Suprapubic skin (tissue), 4 donors: Measurements from ENCODE around the gene FIGN. TPM values are rescaled to one million over a fixed set of nuclear protein-coding genes. Genes with fewer than 3 reads are reported as not detected.
A peak's percentile ranks its signal among the peaks of the same experiment; 100 is the strongest.

Source experiments
- DNase-seq, 2 donors: peaks; one replicate each; pipeline ENCODE4 v3.0.0-alpha.2; 2019; ENCODE audit warnings: low spot score in 2 of 2
- H3K27ac ChIP-seq: fragments of 200-600 bp; sonication (generic); one replicate; pipeline ENCODE4 v1.5.1; 2019
- H3K27me3 ChIP-seq: fragments of 200-600 bp; sonication (generic); one replicate; pipeline ENCODE4 v1.5.1; 2019
- H3K36me3 ChIP-seq: fragments of 200-600 bp; sonication (generic); one replicate; pipeline ENCODE4 v1.5.1; 2019
- H3K4me1 ChIP-seq: fragments of 200-600 bp; sonication (generic); one replicate; pipeline ENCODE4 v1.5.1; 2019
- H3K4me3 ChIP-seq: fragments of 200-600 bp; sonication (generic); one replicate; pipeline ENCODE4 v1.5.1; 2019; ENCODE audit warnings: mild to moderate bottlenecking
- H3K9me3 ChIP-seq: fragments of 200-600 bp; sonication (generic); one replicate; pipeline ENCODE4 v1.5.1; 2019
- CTCF ChIP-seq, 2 donors: fragments of 200-600 bp in 1 of 2; fragments of 450-650 bp in 1 of 2; sonication (generic) in 1 of 2; IDR thresholded peaks; one replicate each; pipeline ENCODE4 v1.5.1; 2016 to 2019; ENCODE audit warnings: antibody characterized with exemption in 2 of 2, mild to moderate bottlenecking in 1 of 2, moderate library complexity in 1 of 2
- EP300 ChIP-seq: sonication (generic); formaldehyde crosslinking; IDR thresholded peaks from one replicate; pipeline ENCODE4 v1.6.1; 2017; ENCODE audit warnings: antibody characterized with exemption
- POLR2A ChIP-seq, 2 donors: fragments of 450-650 bp; IDR thresholded peaks; one replicate each; pipeline ENCODE4 v1.6.1; 2017; ENCODE audit warnings: antibody characterized with exemption in 2 of 2, mild to moderate bottlenecking in 2 of 2, moderate library complexity in 2 of 2
- POLR2AphosphoS5 ChIP-seq, 3 donors: sonication (generic); formaldehyde crosslinking; IDR thresholded peaks; one replicate each; pipeline ENCODE4 v1.6.1; 2017; ENCODE audit warnings: antibody characterized with exemption in 3 of 3
- WGBS: methylation state at CpG from one replicate; pipeline ENCODE4 v1.1.5; 2018; 5-methylcytosine and 5-hydroxymethylcytosine counted together
- total RNA-seq, 4 donors: library from RNA; depleted of rRNA; stranded (reverse); fragments of >200 nt; gene quantifications; one replicate each; pipeline ENCODE4 v1.1.0, GENCODE V29; 2016

The FIGN gene
- total RNA-seq, 4 donors from 2014 or later = 1.6 to 2.2 (median 1.9) TPM

- Histone ChIP-seq H3K9me3 (no peaks in the 10 kb centered on the region), H3K4me3 (no peak overlapping the region), H3K36me3 (no peaks in the 10 kb centered on the region), H3K27ac (no peak overlapping the region), H3K27me3 (no peaks in the 10 kb centered on the region), H3K4me1 (peaks cover 3% of the 10 kb centered on the region)
- no peak for DNase-seq
- WGBS = 54% methylated on average over 5 of the region's 5 CpGs
- TF ChIP-seq CTCF (IDR thresholded peaks at IDR 0.05) (no peak), POLR2A (IDR thresholded peaks at IDR 0.05) (no peak), EP300 (no peak), POLR2AphosphoS5 (IDR thresholded peaks at IDR 0.05) (no peak)
Measured at GRCh38 chr2:163752267-163752666, 16.5 kb upstream of the FIGN start.

GRCh38 chr2:163751696-163752095 is 15.9 kb upstream of the FIGN start:
- DNase-seq = no peak
- Histone ChIP-seq H3K36me3 (no peaks in the 10 kb centered on the region), H3K27ac (no peak overlapping the region), H3K9me3 (no peaks in the 10 kb centered on the region), H3K27me3 (no peaks in the 10 kb centered on the region), H3K4me1 (peaks cover 3% of the 10 kb centered on the region), H3K4me3 (no peak overlapping the region)
- no peak for TF ChIP-seq POLR2A (IDR thresholded peaks at IDR 0.05)
- no peak for TF ChIP-seq EP300
- no peak for TF ChIP-seq POLR2AphosphoS5 (IDR thresholded peaks at IDR 0.05)
- TF ChIP-seq CTCF (IDR thresholded peaks at IDR 0.05) = no peak

- H3K27me3 ChIP-seq = no peaks in the 10 kb centered on the region
- no peaks in the 10 kb centered on the region for H3K36me3 ChIP-seq
- no peak for DNase-seq
- peaks cover 3% of the 10 kb centered on the region for H3K4me1 ChIP-seq
- H3K9me3 ChIP-seq = no peaks in the 10 kb centered on the region
- no peak overlapping the region for H3K4me3 ChIP-seq
- TF ChIP-seq POLR2A (IDR thresholded peaks at IDR 0.05) = no peak
- H3K27ac ChIP-seq = no peak overlapping the region
Measured at GRCh38 chr2:163748420-163748819, 12.6 kb upstream of the FIGN start.

- Histone ChIP-seq H3K27me3 (peaks cover 9% of the 10 kb centered on the region), H3K27ac (no peak overlapping the region), H3K4me1 (peaks cover 4% of the 10 kb centered on the region), H3K9me3 (no peaks in the 10 kb centered on the region), H3K36me3 (no peaks in the 10 kb centered on the region), H3K4me3 (no peak overlapping the region)
- TF ChIP-seq POLR2AphosphoS5 (IDR thresholded peaks at IDR 0.05) (no peak), EP300 (no peak), CTCF (IDR thresholded peaks at IDR 0.05) (no peak), POLR2A (IDR thresholded peaks at IDR 0.05) (no peak)
- no peak for DNase-seq
- 71% methylated on average over 5 of the region's 5 CpGs for WGBS
Measured at GRCh38 chr2:163741435-163741834, 5.6 kb upstream of the FIGN start.

GRCh38 chr2:163737563-163737962 is 1.8 kb upstream of the FIGN start:
- no peak for DNase-seq
- no peaks in the 10 kb centered on the region for H3K36me3 ChIP-seq
- H3K4me3 ChIP-seq = no peak overlapping the region
- peaks cover 7% of the 10 kb centered on the region for H3K4me1 ChIP-seq
- TF ChIP-seq EP300 (no peak), POLR2AphosphoS5 (IDR thresholded peaks at IDR 0.05) (no peak), POLR2A (IDR thresholded peaks at IDR 0.05) (no peak), CTCF (IDR thresholded peaks at IDR 0.05) (no peak)
- no peaks in the 10 kb centered on the region for H3K9me3 ChIP-seq
- 78% methylated on average over 2 of the region's 2 CpGs for WGBS
- H3K27ac ChIP-seq = no peak overlapping the region
- H3K27me3 ChIP-seq = peaks cover 24% of the 10 kb centered on the region

GRCh38 chr2:163737190-163737439 is 1.3 kb upstream of the FIGN start:
- TF ChIP-seq POLR2AphosphoS5 (IDR thresholded peaks at IDR 0.05) = no peak
- no peak for TF ChIP-seq CTCF (IDR thresholded peaks at IDR 0.05)
- no peak for TF ChIP-seq POLR2A (IDR thresholded peaks at IDR 0.05)
- TF ChIP-seq EP300 = no peak
- WGBS = 57% methylated on average over 5 of the region's 5 CpGs
- no peak for DNase-seq
- no peaks in the 10 kb centered on the region for H3K9me3 ChIP-seq
- peak overlapping the region; percentile 75 for H3K4me3 ChIP-seq
- H3K27ac ChIP-seq = no peak overlapping the region
- H3K4me1 ChIP-seq = peaks cover 7% of the 10 kb centered on the region
- H3K36me3 ChIP-seq = no peaks in the 10 kb centered on the region
- H3K27me3 ChIP-seq = peaks cover 24% of the 10 kb centered on the region
